Purkinje cell (primary cell): ENCODE measurements around the gene OXLD1. TPM values are rescaled to one million over a fixed set of nuclear protein-coding genes. Genes with fewer than 3 reads are reported as not detected.

Experiments used
- polyA plus RNA-seq: library from polyadenylated mRNA; unstranded; fragments of >200 nt; fragmentation: Nextera tagmentation; gene quantifications from 2 replicates; pipeline ENCODE4 v1.2.1, GENCODE V29; 2014

OXLD1 gene
- 5.8 and 21.7 TPM in 2 replicates for polyA plus RNA-seq

GRCh38 chr17:81666342-81667191 lies at the start of gene OXLD1, which contains the start of gene CCDC137:
Gene OXLD1, minus strand, starts transcription at chr17:81666605. Its CDS starts 28 bp downstream, at chr17:81666577.
Gene CCDC137, plus strand, starts transcription at chr17:81666737. Its CDS starts 30 bp downstream, at chr17:81666767.

DNA sequence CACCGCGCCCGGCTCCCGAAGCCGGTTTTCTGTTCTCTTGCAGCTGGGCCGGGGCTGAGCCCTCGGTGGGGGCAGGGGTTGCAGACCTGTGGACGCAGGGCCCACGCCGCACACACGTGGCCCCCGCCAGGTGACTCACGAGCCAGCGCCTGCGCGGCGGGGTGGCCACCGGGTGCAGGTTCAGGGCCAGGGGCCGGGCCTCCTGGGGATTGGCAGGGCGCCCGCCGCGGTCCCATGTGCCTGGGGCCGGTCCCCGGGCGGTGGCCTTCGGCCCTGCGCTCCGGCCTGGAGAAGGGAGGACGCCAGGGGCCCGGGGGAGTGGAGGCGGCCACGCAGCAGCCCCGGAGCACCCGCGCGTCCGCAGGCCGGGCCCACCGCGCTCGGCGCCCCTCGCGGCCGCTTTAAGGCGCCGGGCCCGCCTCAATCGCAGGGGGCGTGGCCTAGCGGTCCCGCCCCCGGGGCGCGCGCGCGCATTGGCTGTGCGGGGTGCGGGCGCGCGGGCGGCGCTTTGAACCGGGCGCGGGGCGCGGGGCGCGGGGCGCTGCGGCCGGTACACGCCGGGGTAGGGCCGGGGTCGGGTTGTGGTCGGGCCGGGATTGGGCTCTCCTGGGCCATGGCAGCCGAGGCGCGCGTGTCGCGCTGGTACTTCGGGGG lies 45.5 kb upstream of the OXLD1 start, which contains the start of gene SLC25A10:
SLC25A10 (plus strand) TSS at position 471 of the 654 bp plus-strand sequence; CDS start at position 614, 143 bp downstream.

DNA sequence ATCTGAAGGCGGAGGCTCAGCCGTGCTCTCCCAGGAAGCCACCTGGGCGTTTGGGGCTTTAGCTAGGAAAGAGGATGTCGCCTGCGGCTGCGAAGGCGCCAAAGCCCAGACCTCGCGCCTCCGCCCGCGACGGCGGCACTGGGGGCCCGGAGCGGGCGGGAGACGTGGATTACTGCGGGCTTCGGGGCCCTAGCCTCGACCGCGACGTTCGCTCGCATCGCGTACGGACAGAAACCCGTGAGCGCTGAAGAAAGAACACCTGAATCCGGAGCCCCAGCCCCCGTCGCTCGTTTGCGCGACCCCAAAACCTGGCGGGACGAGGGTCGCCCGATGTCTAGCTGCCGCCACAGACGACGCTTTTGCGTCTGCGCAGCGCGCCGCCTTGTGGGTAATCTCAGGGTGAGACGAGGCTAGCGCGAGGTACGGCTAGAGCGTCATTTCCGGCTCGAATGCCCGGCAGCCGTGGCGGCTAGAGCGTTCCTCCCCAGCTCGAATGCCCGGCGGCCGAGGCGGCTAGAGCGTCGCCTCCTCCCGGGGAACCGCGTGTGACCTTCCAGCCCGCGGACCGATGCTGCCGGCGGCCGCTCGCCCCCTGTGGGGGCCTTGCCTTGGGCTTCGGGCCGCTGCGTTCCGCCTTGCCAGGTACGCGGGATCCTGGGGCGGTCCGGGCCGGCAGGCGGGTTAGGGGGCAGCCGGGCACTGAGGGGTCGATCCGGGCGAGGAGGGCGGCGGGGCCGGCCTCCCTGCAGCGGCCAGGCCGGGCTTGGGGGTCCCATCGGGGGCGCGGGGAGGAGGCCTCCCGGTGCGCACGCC lies 36.7 kb upstream of the OXLD1 start, which contains the start of gene MRPL12:
MRPL12 (plus strand) TSS at position 434 of the 813 bp plus-strand sequence; CDS start at position 569, 135 bp downstream.

GRCh38 chr17:81683584-81684441 lies 17.4 kb upstream of the OXLD1 start, which contains the start of the genes ARL16 and HGS:
Gene ARL16, minus strand, starts transcription at chr17:81683797. Its CDS starts 44 bp downstream, at chr17:81683753.
Gene HGS, plus strand, starts transcription at chr17:81684011. Its CDS starts 56 bp downstream, at chr17:81684067.

DNA sequence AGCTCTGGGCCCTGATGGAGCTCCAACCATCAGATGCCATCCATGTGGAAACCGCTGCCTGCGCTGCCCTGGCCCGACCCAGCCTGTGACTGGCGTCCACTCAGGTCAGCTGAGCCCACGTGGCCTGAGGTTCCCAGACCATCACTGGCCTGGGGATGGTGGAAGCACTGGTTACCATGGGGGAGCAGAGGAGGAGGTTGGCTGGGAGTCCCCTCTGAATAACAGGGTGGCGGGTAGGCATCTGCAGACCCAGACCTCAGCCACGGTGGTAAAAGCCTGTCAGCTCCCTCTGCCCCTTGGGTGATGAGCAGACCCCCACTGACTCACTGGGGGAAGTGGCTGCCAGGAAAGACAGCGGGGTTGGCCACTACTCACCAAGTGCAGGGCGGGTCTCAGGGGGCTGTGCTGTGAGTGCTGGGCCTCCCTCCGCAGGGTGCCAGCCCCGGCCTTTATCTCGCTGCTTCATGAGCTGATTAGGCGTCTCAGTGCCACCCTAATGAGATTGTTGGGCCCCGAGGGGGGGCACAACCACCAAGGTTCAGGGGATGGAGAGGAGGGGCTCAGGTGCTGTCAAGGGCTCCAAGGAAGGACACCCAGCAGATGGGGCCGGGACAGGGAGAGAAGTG lies 10.2 kb downstream of the OXLD1 start, which contains the start of gene PDE6G:
PDE6G (minus strand) TSS at position 425 of the 626 bp plus-strand sequence. CDS start 3,237 bp downstream, outside the sequence.

GRCh38 chr17:81636505-81637288 lies 29.7 kb downstream of the OXLD1 start, which contains the start of the genes NPLOC4 and TSPAN10:
Gene NPLOC4, minus strand, starts transcription at chr17:81637112. Its CDS starts 182 bp downstream, at chr17:81636930.
Gene TSPAN10, plus strand, starts transcription at chr17:81637196. Its CDS starts 5,217 bp downstream, at chr17:81642413.

Other genes starting within 250 kb of the OXLD1 start
- gene ACTG1, start 153.8 kb downstream of the OXLD1 start, polyA plus RNA-seq: 738 and 768 TPM in 2 replicates
- not detected in 2 replicates for gene FSCN2, start 138.2 kb downstream of the OXLD1 start, polyA plus RNA-seq
- gene FAAP100, start 114.3 kb downstream of the OXLD1 start, polyA plus RNA-seq: 0.07 and 0.28 TPM in 2 replicates
- gene NPLOC4, start 29.5 kb downstream of the OXLD1 start, polyA plus RNA-seq: 3.6 and 4.5 TPM in 2 replicates
- gene TSPAN10, start 29.4 kb downstream of the OXLD1 start, polyA plus RNA-seq: 0.94 and 1.5 TPM in 2 replicates
- gene PDE6G, start 10.1 kb downstream of the OXLD1 start, polyA plus RNA-seq: not detected in 2 replicates
- 2.8 and 4.6 TPM in 2 replicates for gene CCDC137, start 132 bp upstream of the OXLD1 start, polyA plus RNA-seq
- 43.8 and 47.4 TPM in 2 replicates for gene ARL16, start 17.2 kb upstream of the OXLD1 start, polyA plus RNA-seq
- gene HGS, start 17.4 kb upstream of the OXLD1 start, polyA plus RNA-seq: 6.0 and 6.1 TPM in 2 replicates
- gene MRPL12, start 36.8 kb upstream of the OXLD1 start, polyA plus RNA-seq: 2.6 and 10.2 TPM in 2 replicates
- 0.13 TPM in 1 of 2 replicates, not detected in the other for gene SLC25A10, start 45.7 kb upstream of the OXLD1 start, polyA plus RNA-seq
- gene GCGR, start 137.5 kb upstream of the OXLD1 start, polyA plus RNA-seq: not detected in 2 replicates
- gene MCRIP1, start 166.7 kb upstream of the OXLD1 start, polyA plus RNA-seq: 15.2 TPM in 2 replicates
- gene PPP1R27, start 168.4 kb upstream of the OXLD1 start, polyA plus RNA-seq: not detected in 2 replicates
- gene P4HB, start 193.9 kb upstream of the OXLD1 start, polyA plus RNA-seq: 16.9 and 26.2 TPM in 2 replicates
- 17.8 and 18.9 TPM in 2 replicates for gene ARHGDIA, start 204.7 kb upstream of the OXLD1 start, polyA plus RNA-seq
- gene ALYREF, start 225.0 kb upstream of the OXLD1 start, polyA plus RNA-seq: 2.3 and 3.9 TPM in 2 replicates
- gene ANAPC11, start 225.1 kb upstream of the OXLD1 start, polyA plus RNA-seq: 151 and 201 TPM in 2 replicates
- gene NPB, start 235.6 kb upstream of the OXLD1 start, polyA plus RNA-seq: not detected in 2 replicates
- 1.5 and 1.6 TPM in 2 replicates for gene PCYT2, start 244.8 kb upstream of the OXLD1 start, polyA plus RNA-seq